A549 (cell line): ENCODE data around the gene UXS1.

Source experiments
- SMC3 ChIP-seq: fragments of >200 bp; sonication (Bioruptor Twin); formaldehyde crosslinking; IDR thresholded peaks from 3 replicates; pipeline ENCODE4 v1.6.1; 2018; ENCODE audit warnings: inconsistent platforms
- TF ChIP-seq, protein P1 (sequence below): IDR thresholded peaks from 2 replicates; pipeline ENCODE4 v1.6.1; 2012

DNA sequence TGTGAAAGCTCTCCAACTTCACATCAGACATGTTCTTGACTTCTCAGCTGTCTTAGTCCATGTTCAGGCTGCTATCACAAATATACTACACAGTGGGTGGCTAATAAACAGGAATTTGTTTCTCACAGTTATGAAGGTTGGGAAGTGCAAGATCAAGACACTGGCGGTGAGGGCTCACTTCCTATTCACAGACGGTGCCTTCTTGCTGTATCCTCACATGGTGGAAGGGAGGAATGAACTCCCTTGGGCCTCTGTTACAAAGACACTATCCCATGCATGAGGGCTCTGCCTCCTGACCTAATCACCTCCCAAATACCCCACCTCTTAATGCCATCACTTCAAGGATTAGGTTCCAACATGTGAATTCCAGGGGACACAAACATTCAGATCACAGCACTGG, 9.7 kb downstream of the UXS1 start:
- TF ChIP-seq, protein P1, sequence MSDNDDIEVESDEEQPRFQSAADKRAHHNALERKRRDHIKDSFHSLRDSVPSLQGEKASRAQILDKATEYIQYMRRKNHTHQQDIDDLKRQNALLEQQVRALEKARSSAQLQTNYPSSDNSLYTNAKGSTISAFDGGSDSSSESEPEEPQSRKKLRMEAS: no peak
- TF ChIP-seq SMC3: no peak
